DOHH2 (cell line): ENCODE results near the gene ARHGEF4.

Experiments
- H3F3A ChIP-seq: fragments of 200-600 bp; sonication (generic), shearing (Covaris generic); 2 replicates; pipeline ENCODE4 v1.6.0; 2016; ENCODE audit warnings: antibody characterized with exemption, mild to moderate bottlenecking; ENCODE audit not compliant: control insufficient read depth, insufficient read depth
- H3K27ac ChIP-seq: fragments of 200-600 bp; sonication (generic); 2 replicates; pipeline ENCODE4 v1.5.1; 2014; ENCODE audit warnings: low read depth, mild to moderate bottlenecking, low read length, moderate library complexity
- H3K27me3 ChIP-seq: fragments of 200-600 bp; sonication (generic); 2 replicates; pipeline ENCODE4 v1.6.1; 2014; ENCODE audit warnings: mild to moderate bottlenecking, low read length, mixed read lengths; ENCODE audit not compliant: control insufficient read depth
- H3K36me3 ChIP-seq: fragments of 200-600 bp; sonication (generic); 2 replicates; pipeline ENCODE4 v1.6.1; 2014; ENCODE audit warnings: mild to moderate bottlenecking, low read length, moderate library complexity, mixed read lengths; ENCODE audit not compliant: control insufficient read depth
- H3K4me1 ChIP-seq: fragments of 200-600 bp; sonication (generic); 2 replicates; pipeline ENCODE4 v1.6.1; 2014; ENCODE audit warnings: mild to moderate bottlenecking, low read length, mixed read lengths; ENCODE audit not compliant: control insufficient read depth
- H3K4me2 ChIP-seq: fragments of 200-600 bp; sonication (generic); 2 replicates; pipeline ENCODE4 v1.6.0; 2014; ENCODE audit warnings: mild to moderate bottlenecking, low read length, moderate library complexity
- H3K4me3 ChIP-seq: fragments of 200-600 bp; sonication (generic); 2 replicates; pipeline ENCODE4 v1.5.1; 2014; ENCODE audit warnings: mild to moderate bottlenecking, low read length, mixed read lengths
- H3K79me2 ChIP-seq: fragments of 200-600 bp; sonication (generic); 2 replicates; pipeline ENCODE4 v1.6.1; 2014; ENCODE audit warnings: mild to moderate bottlenecking, low read length, mixed read lengths; ENCODE audit not compliant: control insufficient read depth
- H3K9me2 ChIP-seq: fragments of 200-600 bp; sonication (generic); replicated peaks from 2 replicates; pipeline ENCODE4 v1.6.1; 2014; ENCODE audit warnings: mild to moderate bottlenecking, low read length, mixed read lengths; ENCODE audit not compliant: control insufficient read depth
- H3K9me3 ChIP-seq: fragments of 200-600 bp; sonication (generic); 2 replicates; pipeline ENCODE4 v1.6.1; 2014; ENCODE audit warnings: antibody characterized with exemption, low read length, mixed read lengths; ENCODE audit not compliant: control insufficient read depth, insufficient read depth
- H4K20me1 ChIP-seq: fragments of 200-600 bp; sonication (generic); 2 replicates; pipeline ENCODE4 v1.6.0; 2014; ENCODE audit warnings: low read depth, mild to moderate bottlenecking, antibody characterized with exemption, low read length, moderate library complexity; ENCODE audit not compliant: control insufficient read depth, insufficient read depth
- CTCF ChIP-seq: fragments of 200-600 bp; sonication (generic); IDR thresholded peaks from one replicate; pipeline ENCODE4 v1.5.1; 2014; ENCODE audit warnings: antibody characterized with exemption, mild to moderate bottlenecking, low read depth, low read length; ENCODE audit not compliant: poor library complexity, severe bottlenecking
- EZH2phosphoT487 ChIP-seq: fragments of 200-600 bp; sonication (generic); IDR thresholded peaks from 2 replicates; pipeline ENCODE4 v1.6.1; 2017; ENCODE audit warnings: borderline replicate concordance, mild to moderate bottlenecking, antibody characterized with exemption, low read length, moderate library complexity, mixed read lengths

Gene ARHGEF4

GRCh38 chr2:131031431-131031841 is 194.7 kb downstream of the ARHGEF4 start:
- Histone ChIP-seq H3K27me3 (no peaks in the 10 kb centered on the region; the same call in 1 of the 2 replicates), H3K27ac (no peak overlapping the region), H3K4me3 (no peak overlapping the region)

DNA sequence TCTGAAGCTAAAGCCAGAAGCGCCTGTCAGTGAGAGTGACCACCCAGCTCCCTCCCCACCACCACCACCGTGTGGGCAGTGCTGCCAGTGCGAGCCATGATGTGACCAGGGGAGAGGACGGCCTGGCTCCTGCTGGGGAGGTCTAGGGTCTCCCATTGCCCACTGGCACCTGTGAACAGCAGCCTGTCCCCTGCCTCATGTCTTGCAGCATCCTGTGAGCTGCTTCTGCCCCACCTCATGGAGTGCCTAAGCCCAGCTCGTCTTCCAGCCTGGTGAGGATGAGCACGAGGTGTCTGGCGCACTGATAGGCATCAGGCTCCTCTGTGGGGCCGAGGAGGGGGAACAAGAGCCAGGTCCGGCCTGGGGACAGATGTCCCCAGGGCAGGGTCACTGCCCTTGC is 195.2 kb downstream of the ARHGEF4 start:
- H3K27me3 ChIP-seq, result no peaks in the 10 kb centered on the region; the same call in 1 of the 2 replicates

More at GRCh38 chr2:131031431-131031841, 194.7 kb downstream of the ARHGEF4 start:
- Histone ChIP-seq H3K9me2 (no peaks in the 10 kb centered on the region), H4K20me1 (no peaks in the 10 kb centered on the region), H3K9me3 (peaks cover 9% of the 10 kb centered on the region), H3K36me3 (no peaks in the 10 kb centered on the region), H3F3A (no peaks in the 10 kb centered on the region), H3K4me2 (no peak overlapping the region), H3K4me1 (no peaks in the 10 kb centered on the region), H3K79me2 (no peaks in the 10 kb centered on the region)
- no peak for TF ChIP-seq CTCF
- no peak for TF ChIP-seq EZH2phosphoT487

GRCh38 chr2:131032393-131032836 is 195.7 kb downstream of the ARHGEF4 start:
- TF ChIP-seq CTCF, result no peak
- TF ChIP-seq EZH2phosphoT487, result no peak
- Histone ChIP-seq H3K9me2 (no peaks in the 10 kb centered on the region), H3K9me3 (peaks cover 5% of the 10 kb centered on the region; the same call in 1 of the 2 replicates), H3F3A (no peaks in the 10 kb centered on the region), H3K79me2 (no peaks in the 10 kb centered on the region), H4K20me1 (no peaks in the 10 kb centered on the region), H3K27me3 (no peaks in the 10 kb centered on the region; the same call in 1 of the 2 replicates), H3K36me3 (no peaks in the 10 kb centered on the region), H3K4me3 (no peak overlapping the region), H3K4me2 (no peak overlapping the region), H3K4me1 (no peaks in the 10 kb centered on the region), H3K27ac (no peak overlapping the region)

More for the DNA sequence above, 195.2 kb downstream of the ARHGEF4 start:
- Histone ChIP-seq H3K4me2 (no peak overlapping the region), H3K36me3 (no peaks in the 10 kb centered on the region), H3K4me1 (no peaks in the 10 kb centered on the region), H3K4me3 (no peak overlapping the region), H3K79me2 (no peaks in the 10 kb centered on the region), H3K9me3 (peaks cover 5% of the 10 kb centered on the region), H3K27ac (no peak overlapping the region), H3F3A (no peaks in the 10 kb centered on the region), H3K9me2 (no peaks in the 10 kb centered on the region), H4K20me1 (no peaks in the 10 kb centered on the region)
- TF ChIP-seq EZH2phosphoT487 (no peak), CTCF (no peak)

DNA sequence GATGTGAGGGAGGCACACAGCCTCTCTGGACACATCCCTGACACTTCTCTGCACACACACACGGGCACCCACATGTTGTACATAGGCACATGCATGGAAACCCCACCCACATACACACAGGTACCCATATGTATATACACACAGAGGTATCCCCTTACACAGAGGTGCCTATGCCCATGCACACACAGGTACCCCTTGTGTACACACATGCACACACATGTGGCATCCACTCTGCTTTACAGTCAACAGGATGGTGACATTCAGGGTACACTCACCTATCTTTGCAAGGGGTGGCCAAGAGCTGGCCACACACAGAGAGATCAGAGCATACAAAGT is 197.0 kb downstream of the ARHGEF4 start:
- Histone ChIP-seq H3K4me3 (no peak overlapping the region), H3K9me3 (no peaks in the 10 kb centered on the region), H3K4me1 (no peaks in the 10 kb centered on the region), H4K20me1 (no peaks in the 10 kb centered on the region), H3F3A (no peaks in the 10 kb centered on the region), H3K9me2 (no peaks in the 10 kb centered on the region), H3K36me3 (no peaks in the 10 kb centered on the region), H3K4me2 (no peak overlapping the region), H3K27ac (no peak overlapping the region), H3K79me2 (no peaks in the 10 kb centered on the region), H3K27me3 (no peaks in the 10 kb centered on the region; the same call in 1 of the 2 replicates)
- TF ChIP-seq EZH2phosphoT487, result no peak
- no peak for TF ChIP-seq CTCF
